GM21360 (cell line): Measurements from ENCODE around the gene SKI.

Experiments
- ATAC-seq: cut with Tn5 transposase; IDR thresholded peaks from one replicate; pipeline ENCODE4 v1.9.1; 2021; ENCODE audit warnings: mild to moderate bottlenecking, moderate library complexity; ENCODE audit not compliant: unreplicated experiment

SKI gene

DNA sequence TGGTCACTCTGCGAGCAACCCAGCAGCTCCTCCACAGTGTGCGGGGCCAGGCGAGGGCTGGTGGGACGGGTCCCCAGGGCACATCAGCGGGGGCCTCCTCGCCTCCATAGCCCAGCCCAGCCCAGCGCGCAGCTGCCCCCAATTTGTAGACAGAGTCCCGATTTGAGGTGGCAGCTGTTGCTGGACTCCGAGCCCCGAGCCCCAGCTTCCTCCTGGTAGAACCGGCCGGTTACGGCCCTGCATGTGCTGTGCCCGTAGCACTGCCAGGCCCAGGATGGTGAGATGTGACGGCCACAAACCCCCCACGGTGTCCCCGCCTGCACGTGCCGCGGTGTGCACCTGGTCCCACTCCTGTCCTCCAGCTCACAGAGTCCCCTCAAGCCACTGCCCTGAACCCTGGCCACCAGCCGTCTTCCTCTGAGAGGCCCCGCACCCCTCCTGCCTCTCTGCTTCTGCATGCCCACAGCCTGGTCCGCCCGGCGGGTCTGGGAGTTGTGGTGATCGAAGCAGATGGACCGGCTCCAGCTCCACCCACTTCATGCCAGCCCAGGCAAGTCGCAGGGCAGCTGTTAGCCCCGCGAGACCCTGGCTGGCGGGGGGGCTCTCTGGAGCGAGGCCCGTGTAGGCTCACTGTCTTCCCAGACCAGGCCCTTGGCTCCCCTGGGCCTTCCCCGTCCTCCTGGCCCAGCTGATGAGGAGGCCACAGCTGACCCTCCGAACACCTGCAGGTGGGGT, 107.8 kb downstream of the SKI start:
- no peak for ATAC-seq

DNA sequence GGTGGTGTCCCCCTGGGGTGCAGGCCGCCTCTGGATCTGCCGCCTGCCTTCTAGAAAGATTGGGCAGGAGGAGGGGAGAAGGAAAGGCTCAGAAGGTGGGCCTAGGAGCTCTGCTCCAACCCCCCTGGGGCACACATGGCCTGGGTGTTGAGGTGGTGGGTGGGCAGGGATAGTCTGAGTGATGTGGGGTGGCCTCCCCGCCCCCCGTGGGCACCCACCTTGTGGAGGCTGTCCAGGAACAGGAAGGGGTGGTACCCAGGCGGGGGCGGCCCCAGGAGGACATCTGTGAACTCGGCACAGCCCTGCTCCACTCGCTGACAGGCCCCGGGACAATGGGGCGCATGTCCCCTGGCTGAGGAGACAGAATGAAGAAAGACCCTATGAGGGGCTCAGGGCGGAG, 108.4 kb downstream of the SKI start:
- ATAC-seq: no peak

DNA sequence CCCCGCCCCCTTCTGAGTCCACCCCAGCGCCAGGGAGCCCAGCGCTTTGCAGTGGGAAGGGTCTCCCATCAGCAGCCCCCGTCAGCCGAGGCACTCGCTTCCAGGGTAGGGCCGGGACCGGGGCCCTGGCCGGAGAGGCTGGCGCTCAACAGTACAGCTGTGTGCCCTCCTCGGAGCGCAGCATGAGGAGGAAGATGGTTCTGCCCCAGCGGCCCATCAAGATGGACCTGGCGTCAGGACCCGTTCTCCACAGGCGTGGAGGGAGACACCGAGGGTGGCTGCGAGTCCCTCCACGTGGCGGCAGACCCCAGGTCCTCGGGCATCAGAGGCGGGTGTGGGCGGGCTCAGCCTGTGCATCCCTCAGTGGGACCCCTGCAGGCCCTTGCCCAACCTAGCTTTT, 109.0 kb downstream of the SKI start:
- ATAC-seq: no peak

DNA sequence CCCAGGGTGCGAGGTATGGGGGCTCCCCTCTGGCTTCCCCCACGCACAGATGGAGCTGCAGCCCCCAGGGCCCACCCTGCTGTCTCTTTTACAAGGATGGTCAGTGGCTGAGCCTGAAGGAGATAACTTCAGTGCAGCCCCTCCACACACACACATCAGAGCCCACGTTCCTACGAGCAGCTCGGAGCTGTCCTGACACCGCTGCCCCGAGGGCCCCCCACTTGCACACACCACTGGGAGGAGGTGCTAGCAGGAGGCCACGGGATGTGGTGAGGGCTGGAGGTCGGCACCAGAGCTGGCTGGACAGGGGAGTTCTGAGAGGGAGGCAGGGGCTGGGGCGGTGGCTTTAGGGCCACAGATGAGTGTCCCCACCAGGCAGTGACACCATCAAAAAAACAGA, 109.4 kb downstream of the SKI start:
- no peak for ATAC-seq

DNA sequence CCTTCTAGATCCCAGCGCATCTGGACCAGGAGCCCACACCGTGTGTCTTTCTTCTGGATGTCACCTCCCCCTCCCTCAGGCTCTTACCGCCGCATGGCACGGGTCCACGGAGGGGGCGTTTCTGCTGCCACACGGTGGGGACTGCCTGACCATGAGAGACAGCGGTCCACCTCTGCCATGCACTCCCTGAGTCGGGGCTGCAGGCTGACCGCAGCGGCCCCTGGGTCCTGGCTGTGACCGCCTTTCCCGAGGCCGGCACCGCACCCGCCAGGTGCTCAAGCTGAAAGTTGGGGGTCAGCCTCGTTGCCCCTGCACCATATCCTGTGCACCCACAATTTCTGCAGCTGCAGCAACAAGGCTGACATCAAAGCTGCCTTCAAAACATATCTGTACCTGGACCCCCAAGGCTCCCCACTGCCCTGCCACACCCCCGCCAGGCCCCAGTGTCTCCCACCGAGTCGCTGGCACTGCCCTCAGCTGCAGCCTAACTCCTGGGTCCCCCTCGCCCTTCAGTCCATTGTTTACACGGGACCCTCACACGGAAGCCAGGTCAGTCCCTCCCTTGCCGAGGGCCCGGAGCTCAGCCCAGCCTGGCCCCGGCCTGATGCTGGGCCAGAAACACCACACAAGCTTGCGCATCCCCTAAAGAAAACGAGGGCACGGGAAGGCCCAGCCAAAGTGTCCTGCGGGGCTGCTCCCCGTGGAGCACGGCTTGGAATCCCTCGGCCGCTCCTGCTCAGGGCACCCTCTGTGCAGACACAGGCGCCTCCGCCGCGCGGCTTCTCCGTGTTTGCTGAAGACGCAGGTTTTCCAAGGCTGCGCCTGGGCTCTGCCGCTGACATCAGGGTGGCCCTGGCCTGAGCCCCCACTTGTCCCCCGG, 111.3 kb downstream of the SKI start:
- ATAC-seq: no peak

DNA sequence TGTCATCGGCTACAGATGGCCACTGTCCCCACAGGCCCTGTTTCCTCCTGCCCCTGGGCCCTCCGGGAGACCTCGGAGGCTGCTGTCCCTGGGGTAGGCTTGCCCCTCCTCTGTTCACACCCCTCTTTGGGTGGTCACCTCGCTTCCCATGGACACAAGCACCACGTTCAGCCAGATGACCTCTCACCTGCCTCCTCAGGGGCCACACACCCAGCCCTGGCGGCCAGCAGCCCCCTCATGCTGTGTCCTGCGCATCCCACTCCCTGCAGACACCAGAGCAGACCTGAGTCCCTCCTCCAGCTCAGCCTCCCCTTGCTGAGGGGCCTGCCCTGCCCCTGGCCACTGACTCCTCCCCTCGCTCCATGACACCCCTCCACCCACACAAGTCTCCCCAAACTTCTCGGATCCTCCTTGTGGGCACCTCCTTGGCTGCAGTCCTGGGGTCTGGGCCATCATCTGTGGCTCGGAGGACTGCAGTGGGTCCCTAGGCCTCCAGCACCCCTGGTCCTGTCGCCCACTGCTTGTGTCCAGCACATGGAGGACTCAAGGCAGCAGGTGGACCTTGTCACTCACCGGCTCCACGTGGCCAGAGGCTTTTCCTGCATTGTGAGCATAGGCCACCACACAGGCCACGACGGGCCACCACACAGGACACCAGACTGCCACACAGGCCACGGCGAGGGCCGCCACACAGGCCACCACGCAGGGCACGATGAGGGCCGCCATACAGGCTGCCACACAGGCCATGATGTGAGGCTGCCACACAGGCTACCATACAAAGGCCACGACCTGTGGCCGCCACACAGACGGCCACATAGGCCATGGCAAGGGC, 112.2 kb downstream of the SKI start:
- ATAC-seq: no peak

DNA sequence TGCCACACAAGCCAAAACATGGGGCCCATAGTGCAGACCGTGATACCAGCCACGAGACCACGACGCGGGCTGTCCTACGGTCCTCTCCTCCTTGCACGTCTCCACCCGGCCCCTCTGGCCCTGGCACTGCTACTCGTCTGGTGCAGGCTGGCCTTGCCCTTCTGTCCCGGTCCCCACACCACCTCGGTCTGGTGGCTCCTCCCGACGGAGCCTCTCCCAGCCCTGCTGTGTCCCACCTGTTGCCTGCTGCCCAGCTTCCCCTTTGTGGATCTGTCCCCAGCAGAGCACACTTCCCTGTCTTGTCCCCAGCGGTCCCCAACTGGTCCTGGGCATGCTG, 112.8 kb downstream of the SKI start:
- no peak for ATAC-seq

DNA sequence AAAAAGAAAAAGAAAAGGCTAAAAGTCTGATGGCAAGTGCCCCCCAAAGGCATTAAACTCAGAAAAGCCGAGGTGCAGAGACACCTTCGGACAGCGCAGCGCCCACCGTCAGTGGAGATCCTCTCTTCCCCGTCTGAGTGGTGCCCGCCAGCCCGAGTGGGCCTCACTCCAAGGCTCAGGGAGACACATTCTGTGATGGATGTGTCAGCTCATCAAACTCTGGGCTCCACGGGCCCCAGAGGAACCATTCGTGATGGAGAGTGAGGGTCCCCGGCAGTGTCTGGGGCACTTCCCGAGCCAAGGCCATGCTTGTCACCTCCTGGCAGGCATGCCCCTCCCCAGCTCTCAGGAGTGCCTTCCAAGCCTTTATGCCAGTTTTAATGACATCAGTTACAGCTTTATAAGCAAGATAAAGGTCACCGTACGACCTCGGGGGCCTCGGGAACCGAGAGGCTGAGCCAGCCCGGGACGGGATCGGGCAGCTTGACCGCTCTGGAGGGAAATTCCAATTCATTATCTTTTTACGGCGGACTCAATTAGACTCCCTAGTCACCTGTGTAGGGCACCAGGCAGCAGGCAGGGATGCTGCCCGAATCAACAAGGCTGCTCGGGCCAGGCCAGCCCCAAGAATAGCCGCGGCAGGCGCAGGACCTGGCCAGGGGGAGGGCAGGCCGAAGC, 113.7 kb downstream of the SKI start:
- ATAC-seq: no peak

DNA sequence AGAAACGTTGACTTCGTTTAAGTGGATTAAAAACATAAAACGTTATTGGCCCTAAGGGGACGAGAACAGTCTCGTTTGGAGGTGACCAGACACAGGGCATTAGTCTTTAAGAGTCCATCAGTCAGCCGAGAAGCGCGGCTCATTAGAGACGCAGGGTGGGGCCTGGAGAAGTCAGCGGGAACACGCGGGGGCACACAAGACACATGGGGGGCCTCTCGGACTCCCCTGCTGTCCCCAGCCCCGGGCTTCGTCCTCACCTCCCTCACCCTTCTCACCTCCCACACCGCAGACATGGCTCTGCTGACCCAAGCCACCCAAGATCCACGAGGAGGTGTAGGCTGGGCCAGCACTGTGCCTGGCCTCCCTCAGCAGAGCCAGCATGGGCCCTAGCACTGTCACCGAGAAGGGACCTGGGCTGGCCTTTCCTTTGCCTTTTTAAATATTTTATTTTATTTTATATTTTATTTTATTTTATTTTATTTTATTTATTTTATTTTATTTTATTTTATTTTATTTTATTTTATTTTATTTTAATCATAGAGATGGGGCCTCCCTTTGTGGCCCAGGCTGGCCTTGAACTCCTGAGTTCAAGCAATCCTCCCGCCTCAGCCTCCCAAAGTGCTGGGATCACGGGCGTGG, 114.4 kb downstream of the SKI start:
- no peak for ATAC-seq

DNA sequence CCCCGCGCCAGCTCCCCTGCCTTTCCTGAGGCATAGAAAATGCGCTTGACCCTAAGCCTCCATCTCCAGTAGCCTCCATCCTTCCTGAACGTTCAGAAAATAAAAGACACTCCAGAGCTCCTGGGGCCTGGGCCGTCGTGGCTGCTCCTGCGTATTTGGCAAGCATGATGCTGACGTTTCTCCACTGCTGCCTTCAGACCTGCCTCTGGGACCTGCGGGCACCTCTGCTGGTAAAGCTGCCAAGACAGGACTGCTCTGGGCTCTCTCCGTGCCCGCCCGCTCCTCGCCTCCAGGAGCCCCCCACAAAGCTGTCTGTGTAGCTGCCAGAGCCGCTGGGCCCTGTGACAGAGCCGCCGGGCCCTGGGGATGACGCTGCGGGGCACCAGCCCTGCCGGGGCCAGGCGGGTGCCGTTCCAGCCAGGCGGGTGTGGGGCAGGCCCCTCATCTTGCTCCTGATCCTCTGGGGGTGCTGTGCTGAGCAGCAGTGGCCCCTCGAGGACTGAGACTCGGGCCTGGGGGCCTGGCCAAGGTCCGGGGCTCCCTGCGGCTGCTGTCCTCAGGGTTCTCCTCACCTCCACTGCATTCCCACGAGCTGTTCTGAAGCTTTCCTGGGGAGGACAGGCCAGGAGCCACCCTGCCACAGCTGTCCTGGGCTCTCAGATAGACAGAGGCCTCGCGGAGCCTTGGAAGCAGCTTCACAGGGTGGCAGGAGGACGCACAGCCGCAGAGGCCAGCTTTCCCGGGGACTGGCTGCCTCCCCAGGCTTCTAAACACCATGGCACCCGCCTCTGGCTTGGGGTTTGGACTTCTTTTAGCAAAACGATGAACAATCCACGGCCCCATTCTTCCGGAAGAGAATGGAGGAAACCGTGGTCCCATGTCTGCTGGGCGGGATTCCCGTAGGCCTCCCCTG, 115.2 kb downstream of the SKI start:
- ATAC-seq: no peak

DNA sequence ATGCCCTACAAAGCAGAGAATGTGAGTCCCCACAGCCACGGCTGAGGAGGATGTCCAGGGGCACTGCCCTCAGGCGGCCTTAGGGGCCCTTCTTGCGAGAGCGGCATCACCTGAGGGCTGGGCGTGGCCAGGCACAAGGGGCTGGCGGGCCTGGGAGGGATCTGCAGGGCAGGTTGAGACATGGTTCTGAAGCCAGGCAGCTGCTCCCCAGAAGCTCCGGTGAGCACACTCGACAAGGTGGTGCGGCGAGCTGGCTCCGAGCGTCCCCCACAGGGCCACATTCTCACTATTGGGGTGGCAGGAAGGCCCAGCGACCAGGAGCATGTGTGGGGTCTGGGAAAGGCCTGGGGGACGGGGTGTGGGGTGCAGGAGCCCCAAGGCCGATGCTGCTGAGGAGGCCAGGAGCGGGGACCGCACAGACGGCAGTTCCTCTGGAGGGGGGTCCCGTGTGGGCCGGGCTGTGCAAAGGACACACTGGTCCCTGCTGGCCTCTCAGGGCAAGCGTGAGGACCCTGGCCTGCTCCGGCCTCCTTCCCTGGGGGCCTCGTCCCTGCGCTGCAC, 116.1 kb downstream of the SKI start:
- no peak for ATAC-seq

DNA sequence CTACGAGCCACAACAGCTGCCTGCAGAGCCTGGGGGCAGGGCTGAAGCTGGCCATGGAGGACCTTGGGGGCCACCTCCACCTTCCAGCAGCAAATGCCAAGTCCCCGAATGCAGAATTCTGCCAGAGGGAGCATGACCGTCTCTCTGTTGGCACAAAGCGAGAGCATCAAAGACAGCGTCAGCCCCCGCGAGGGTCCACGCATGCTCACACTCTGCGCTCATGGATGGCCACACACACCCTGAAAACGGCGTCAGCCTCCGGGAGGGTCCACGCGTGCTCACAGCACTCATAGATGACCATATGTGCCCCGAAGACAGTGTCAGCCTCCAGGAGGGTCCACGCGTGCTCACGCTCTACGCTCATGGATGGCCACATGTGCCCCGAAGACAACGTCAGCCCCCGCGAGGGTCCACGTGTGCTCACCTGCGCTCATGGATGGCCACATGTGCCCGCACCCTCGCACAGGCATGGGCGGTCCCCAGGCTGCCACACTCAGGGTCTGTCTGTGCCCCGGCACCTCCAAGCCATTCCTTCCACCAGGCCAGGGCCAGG, 116.7 kb downstream of the SKI start:
- no peak for ATAC-seq

DNA sequence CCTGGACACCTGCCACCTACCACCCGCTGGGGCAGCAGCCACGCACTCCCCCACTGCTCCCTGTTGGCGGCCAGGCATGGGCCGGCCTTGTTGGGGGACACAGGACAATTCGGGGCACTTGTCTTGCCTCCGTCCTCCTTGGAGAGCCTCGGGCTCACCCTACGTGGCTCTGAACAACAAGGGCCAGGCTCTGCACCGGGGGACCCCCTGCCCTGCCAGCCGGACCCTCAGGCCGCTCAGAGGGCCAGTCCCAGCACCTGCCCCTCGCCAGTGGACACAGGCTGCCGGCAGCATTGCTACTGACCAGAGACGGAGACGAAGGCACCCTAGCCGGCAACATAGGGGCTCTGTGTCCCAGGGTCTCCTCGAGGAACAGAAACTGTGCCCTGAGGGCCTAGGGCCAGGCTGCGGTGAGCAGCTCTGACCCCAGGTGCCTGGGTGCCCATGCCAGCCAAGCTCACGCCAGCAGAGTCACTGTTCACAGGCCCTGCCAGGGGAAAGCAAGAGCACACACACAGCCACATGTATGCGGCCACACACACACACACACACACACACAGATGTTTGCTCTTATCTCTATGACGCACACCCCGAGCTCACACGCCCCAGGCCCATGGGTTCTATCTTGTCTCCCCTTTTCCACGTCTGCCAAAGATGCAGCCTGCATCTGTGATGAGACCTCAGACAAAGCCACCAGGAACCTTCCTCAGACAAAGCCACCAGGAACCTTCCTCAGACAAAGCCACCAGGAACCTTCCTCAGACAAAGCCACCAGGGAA, 117.4 kb downstream of the SKI start:
- no peak for ATAC-seq

DNA sequence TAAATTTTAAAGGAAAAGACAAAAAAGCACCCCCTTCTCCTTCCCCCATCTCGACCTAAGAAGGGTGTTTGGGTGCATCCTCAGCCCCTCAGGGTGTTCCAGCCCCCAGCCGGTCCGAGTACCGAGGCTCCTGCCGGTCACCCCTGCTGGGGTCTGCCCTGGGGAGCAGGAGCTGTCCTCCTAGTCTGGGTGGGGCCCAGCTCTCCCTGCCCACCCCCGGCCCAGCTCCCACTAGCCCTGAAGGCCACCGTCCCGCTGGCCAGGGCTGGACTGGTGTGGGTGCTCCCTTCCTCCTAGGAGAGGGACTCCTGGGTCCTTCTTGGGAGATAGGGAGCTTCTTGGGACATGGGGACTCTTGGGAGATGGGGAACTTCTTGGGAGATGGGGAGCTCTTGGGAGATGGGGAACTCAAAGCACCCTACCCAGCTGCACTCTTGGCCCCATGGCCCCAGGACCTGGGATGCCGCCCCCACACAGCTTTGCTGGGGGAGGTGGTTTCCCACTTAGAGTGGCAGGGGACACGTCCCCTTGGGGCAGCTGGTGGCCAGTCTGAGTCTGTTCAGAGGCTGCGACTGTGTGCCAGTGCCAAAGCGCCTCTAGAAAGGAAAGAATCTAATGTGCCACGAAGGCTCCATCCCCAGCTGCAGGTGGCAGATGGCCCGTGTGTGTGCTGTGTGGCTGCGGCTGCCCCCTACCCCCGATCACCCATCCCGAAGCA, 118.7 kb downstream of the SKI start:
- ATAC-seq: no peak

DNA sequence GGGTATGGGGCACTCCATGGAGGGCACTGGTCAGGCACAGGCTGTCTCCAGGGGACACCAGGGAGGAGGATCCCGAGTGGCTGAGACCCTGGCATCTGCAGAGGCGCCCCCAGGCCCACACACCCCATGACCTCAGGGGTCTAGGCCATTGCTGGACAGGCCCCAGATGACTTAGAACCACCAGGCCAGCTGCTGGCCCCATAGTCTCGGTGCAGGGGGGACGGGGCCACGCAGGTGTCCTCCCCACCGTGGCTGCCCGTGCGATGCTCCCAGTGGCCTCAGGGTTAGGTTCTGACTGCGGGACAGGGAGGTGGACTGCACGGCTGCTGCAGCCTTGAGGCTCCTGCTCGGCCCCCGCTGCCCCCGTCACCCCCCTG, 119.3 kb downstream of the SKI start:
- ATAC-seq: no peak

DNA sequence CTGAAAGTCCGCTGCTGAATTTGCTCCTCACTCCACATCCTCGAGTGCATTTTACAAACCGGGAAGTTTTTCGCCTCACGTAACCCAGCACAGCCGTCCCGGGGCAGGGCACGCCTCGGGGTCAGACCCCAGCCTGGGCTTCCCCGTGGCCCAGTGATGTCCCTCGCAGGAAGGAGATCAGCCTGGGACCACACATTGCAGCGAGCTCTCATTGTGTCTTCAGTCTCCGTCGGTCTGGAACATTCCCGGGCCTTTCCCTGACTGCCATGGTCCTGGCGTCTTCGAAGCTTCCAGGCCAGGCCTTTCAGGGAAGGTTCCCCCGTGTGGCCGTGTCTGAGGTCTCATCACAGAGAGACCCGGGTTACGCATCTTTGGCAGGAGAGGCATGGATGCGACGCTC, 119.8 kb downstream of the SKI start:
- ATAC-seq: no peak
